GM19324 (cell line): ENCODE results near the gene PPIL1.

Source experiments
- ATAC-seq: cut with Tn5 transposase; IDR thresholded peaks from one replicate; pipeline ENCODE4 v1.9.1; 2021; ENCODE audit warnings: mild to moderate bottlenecking, moderate library complexity; ENCODE audit not compliant: unreplicated experiment, low FRiP score

PPIL1 gene

DNA sequence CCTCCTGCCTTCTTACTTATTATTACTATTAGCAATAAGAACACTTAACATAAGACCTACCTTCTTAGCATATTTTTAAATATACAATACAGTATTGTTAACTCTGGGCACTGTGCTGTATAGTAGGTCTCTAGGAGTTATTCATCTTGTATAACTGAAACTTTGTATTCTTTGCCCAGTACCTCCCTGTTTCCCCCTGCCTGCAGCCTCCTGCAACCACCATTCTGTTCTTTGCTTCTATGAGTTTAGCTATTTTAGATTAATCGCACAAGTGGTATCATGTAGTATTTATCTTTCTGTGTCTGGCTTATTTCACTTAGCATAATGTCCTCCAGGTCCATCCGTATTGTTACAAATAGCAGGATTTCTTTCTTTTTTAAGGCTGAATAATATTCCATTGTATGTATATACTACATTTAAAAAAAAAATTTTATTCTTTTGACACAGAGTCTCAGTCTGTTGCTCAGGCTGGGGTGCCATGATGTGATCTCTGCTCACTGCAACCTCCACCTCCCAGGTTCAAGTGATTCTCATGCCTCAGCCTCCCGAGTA is 15.6 kb upstream of the PPIL1 start:
- no peak for ATAC-seq

DNA sequence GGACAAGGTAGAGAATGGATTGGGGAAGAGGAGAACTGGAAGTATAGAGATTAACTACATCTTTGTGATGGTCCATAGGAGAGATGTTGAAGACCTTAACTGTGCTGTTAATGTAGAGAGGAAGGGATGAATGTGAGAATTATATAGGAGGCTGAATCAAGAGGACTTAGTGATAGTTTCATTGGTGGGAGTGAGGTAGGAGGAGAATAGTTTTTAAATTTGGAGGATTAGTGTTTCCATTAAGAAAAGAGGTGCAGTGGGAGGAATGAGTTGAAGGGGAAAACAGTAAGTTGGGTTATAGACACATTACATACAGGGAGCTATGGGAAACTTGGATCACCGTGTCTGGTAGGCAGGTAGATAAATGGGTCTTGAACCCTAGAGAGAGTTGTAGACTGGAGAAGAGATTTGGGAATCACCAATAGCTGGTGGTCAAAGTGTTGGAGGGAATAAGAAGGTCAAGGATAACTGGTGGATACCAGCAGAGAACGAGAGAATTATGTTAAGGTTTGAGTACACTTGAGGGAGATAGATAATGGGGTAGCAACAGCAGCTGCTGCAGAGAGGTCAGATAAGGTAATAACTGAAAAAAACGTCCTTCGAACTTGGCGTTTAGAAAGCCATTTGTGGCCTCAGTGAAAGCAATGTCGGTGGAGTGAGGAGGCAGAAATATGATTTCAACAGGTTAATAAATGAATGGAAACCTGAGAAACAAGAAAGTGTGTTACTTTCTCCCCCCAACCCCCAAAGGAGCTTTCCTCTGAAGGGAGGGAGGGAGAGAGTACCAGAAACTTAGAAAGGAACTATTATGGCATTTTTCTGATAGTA is 14.3 kb upstream of the PPIL1 start:
- ATAC-seq = no peak

DNA sequence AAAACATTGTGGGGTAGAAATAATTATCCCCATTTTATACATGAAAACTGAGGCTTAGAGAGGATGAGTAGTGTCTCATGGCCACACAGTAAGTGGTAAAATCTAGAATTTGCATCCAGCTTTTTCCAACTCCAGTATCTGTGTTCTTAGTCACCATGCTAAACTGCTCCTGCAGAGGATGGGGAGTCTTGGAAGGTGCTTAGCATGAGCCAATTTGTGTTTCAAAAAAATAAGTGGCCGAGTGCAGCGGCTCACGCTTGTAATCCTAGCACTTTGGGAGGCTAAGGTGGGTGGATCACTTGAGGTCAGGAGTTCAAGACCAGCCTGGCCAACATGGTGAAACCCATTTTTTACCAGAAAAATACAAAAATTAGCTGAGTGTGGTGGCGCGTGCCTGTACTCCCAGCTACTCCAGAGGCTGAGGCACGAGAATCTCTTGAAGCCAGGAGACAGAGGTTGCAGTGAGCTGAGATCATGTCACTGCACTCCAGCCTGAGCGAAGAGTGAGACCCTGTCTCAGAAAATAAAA is 13.6 kb upstream of the PPIL1 start:
- no peak for ATAC-seq

DNA sequence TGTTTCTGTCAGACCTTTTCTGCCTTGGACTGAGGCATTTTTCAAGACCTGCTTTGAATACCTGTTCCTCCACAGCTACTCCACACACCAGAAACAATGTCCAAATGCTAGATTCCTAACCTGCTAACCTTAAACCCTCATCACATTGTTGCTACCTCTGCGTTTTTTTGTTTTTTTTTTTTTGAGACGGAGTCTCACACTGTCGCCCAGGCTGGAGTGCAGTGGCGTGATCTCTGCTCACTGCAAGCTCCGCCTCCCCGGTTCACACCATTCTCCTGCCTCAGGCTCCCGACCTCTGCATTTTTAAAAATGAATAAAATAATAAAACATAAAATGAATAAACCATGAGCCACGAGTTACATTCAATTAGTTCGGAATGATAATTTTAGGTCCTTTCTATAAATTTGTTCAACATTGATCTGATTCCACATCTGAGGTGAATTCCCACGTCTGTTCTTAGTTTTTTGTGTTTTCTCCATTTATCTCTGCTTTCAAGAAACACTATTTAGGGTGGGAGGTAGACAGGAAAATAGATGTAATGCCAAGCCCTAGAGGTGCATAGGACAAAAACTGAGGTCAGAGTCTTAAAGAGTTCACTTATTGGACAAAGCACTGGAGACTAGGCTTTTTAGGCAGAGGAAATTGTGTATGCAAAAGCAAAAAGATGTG is 12.5 kb upstream of the PPIL1 start:
- no peak for ATAC-seq

DNA sequence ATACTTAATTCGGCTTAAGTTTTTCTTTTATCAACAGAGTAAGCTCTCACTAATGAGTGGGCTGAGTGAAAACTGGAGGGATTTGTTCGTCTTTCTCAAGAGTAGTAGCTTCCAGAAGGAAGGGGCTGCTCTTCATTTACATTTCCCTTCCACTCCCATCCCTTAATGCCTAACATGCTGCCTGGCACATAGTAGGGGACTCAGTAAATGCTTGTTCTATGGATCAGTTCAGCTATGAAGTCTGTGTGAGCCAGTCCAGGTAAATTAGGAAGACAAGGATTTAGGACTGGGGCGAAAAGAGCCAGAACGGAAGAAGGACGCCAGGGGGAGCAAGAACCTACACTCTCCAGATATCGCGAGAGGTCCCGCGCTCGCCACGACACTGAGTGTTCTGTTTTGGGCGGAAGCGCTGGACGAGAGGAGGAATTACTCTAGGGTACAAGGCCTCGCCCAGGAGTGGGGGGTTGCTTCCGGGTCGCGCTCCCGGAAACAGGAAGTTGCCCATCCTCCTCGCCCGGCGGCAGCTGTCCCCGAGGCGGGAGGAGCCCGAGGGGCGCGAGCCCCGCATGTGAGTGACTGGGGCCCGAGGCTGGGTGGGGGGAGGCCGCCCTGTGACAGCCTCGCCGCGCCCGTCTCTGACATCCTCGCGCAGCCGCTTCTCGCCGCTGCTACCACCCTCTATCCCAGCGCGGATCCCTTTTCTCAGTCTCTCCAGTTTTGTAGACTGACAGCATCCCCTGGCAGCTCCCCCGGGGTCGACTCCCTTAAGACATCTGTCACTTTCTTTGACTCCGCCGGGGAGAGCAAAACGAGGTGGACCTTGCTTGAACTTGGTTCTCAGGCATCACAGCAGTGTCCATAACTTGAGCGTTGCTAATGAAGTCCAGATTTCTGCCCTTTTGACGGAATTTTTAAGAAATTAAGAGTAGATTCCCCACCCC is 11.1 kb upstream of the PPIL1 start, which contains the start of gene C6orf89:
Gene C6orf89 (plus strand): TSS at position 492 of the 941 bp plus-strand sequence. CDS start 13,493 bp downstream, outside the sequence.
- ATAC-seq = peak; percentile 98

DNA sequence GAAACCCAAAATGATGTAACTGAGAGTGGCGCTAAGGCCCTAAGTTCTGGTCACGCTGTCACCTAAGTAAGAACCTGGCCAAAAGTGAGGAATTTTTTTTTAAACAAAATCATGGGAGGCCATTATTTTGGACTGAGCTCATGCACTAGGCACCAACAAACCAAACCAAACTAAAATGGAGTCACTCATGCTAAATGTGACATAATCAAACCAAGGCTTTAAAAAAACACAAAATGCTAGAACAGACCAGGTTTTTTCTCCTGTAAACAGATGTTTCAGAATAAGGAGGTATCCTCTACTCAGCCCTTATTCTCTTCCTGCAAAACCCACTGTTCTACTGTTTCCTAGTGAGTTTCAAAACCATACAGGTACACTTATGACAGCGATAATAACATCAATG is 10.0 kb upstream of the PPIL1 start:
- ATAC-seq = no peak

DNA sequence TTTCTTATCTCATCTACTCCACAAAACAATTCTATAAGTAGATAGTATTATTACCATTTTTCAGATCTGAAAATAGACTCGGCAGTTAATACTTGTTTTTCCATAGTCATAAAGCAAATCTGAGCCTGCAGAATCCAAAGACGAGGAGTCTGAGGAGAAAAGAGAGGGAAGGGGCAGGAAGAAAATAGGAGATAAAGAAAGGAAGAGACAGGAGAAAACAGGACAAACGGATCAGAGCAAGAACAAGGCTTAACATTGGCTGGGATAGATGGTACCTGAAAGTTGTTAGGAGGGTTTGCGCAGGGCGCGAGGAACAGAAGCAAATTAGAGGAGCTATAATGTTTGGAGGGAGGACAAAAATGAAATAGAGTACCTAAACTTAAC is 639 bp upstream of the PPIL1 start:
- ATAC-seq = no peak

DNA sequence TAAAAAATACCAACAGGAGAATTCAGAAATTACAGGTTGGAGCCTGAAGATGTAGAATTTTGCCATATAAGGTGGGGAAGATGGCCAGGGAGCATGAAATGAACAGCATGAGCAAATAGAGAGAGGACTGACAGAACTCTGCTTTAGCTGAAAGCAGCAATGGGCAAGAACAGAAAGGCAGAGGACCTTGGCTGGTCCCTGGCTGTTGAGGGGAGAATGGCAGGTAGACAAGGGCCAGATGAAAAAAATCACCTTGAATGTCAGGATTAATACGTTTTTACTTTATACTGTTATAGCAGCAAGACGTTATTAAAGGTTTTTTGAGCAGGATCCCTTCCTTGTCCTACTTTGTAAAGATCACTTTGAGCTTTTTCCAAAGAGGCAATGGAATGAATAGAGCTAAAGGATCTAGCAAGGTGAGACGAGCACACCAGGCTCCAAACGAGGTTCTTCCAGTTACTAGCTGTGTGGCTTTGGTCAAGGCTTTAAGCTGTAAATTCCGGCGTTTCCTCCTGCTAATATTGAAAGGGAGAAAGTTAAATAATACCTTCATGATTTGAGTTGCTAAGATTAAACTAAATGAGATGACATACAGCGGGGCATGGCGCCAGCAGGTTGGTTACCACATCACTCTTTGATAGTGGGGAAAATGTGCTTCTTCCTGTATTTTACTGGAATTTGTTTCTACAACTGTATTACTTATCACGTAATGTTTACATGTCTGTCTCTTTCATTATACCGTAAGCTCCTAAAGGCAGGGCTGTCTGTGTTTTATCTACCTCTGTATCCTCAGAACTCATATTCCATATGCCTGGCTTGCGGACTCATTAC is 776 bp downstream of the PPIL1 start:
- ATAC-seq = no peak

DNA sequence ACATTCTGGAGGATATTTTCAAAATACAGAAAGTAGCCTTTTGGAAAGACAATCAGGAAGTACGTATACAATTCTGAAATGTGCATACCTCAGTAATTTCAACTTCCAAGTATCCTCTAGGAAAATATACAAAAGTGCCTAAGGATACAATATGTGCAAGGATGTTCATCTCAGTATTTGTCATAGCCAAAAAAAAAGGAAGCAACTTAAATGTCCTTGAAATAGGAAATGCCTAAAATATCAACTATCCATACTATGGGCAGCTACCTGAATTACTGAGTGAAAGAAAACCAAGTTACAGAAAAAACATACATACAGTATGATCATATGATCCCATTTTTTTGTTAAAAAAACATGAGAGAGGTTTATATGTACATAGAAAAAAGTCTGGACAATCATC is 1.5 kb downstream of the PPIL1 start:
- ATAC-seq = no peak

DNA sequence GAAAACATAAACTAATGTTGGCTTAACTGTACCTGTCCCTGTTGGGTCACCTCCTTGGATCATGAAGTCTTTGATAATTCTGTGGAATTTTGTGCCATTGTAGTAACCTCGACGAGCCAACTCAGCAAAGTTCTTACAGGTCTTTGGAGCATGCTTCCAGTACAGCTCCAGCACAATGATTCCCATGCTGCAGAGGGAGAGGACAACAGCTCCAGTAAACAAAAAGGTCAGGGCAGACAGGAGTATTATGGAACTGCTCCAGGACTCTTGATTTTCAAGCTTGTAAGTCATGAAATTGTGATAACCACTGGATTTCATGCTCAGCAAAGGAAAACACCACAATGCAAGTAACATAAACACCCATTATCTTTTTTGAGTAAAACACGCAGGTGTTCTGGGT is 2.9 kb downstream of the PPIL1 start:
- no peak for ATAC-seq

DNA sequence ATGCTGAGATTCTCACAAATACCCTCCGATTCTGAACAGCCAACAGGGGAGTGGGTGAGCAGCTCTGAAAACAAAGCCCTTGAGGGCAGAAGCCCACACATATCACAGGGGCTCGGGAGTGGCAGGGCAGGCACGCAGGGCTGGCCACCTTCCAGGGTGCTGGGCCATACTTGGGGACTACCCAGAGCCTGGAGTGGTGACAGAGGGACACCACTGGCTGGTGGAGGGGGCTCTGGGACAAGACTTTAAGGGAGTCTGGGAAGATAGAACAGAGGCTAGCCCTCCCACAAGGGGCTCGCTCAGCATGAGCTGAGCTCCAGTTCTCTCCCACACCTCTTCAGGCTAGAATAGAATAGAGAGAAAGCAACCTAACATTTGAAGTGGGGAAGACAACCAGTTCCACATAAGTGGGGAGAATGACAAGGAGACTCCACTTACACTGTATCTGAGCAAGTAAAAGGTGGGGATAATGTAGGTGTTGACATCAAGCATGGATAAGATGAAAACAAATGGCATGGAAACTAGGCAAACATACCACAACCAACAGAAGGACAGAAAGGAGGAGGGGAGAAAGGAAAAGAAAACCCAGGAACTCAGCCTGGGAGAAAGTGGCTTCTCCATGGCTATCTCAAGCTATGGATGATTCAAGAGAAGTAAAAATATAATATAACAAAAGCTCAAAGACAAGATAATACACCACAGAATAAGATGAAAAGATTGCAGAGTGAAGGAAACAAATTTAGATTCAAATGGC is 7.0 kb downstream of the PPIL1 start:
- no peak for ATAC-seq

DNA sequence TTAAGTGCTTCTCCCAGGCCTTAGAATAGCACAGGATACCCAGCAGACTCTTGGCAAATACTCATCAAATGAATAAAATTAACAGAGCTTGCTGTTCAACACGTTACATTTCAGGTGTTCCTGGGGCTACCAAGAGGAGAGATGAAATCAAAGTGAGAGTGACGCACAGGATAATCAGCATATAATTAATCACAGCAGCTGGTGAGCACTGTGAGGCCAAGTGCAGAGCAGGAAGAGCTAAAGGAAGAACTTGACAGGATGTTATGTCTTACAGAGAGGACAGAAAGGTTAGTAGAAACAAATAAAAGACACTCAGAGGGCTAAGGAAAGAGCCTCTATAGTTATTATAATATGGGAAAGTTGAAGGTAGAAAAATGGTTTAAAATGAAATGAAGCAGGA is 8.8 kb downstream of the PPIL1 start:
- ATAC-seq = no peak

DNA sequence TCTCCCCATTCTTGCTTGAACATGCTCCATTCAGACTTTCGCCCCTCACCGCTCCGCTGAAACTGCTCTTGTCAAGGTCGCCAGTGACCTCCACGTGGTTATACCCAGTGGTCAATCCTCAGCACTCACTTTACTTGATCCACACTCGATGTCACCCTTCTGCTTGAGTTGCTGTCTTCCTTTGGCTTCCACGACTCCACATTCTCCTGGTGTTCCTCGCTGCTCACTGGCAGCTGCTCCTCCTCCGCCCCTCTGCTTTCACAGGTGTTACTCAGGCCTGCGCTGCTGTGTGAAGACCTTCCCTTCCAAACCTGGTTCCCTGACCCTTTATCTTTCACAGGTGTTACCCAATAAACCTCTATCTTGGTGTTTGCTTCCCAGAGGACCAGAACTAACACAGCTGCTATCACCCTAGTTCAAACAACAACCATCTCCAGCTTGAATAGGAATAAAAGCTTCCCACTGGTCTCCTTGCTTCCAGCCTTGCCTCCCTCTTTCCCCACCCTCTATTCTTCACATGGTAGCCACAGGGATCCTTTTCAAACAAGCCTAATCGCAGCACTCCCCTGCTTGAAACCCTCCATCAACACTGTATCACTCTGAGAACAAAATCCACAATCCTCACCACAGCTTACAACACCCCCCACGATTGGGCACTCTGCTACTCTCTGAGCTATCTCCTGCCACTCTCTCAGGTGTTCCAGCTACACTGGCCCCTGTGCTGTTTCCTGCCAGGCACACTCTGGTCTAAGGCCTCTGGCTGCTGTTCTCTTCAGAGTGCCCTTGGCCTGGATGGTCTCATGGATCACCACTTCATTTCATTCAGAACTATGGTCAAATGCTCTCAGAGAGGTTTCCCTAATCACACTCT is 10.7 kb downstream of the PPIL1 start:
- ATAC-seq = no peak

DNA sequence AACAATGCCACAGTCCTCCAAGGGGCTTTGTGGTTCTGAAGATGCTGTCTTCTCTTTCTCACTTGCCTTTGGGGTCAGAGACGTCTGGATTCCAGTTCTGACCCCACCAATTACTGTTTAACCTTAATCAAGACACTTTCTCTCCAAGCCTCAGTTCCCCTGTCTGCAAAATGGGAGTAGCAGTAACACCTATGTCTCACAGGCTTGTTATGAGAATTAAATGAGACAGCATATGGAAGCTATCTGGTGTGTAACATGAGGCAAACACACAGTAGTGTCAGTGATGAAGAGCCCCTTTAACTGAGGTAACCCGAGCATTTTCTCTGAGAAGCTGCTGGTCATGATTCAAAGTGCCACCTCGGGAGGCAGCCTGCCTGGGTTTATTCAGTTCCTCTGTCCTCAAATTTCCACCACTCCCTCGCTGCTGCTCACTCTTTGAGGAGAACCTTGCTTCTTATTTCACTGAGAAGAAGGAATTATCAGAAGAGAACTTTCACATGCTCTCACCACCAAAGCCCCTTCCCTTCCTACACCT is 11.7 kb downstream of the PPIL1 start:
- ATAC-seq = no peak

DNA sequence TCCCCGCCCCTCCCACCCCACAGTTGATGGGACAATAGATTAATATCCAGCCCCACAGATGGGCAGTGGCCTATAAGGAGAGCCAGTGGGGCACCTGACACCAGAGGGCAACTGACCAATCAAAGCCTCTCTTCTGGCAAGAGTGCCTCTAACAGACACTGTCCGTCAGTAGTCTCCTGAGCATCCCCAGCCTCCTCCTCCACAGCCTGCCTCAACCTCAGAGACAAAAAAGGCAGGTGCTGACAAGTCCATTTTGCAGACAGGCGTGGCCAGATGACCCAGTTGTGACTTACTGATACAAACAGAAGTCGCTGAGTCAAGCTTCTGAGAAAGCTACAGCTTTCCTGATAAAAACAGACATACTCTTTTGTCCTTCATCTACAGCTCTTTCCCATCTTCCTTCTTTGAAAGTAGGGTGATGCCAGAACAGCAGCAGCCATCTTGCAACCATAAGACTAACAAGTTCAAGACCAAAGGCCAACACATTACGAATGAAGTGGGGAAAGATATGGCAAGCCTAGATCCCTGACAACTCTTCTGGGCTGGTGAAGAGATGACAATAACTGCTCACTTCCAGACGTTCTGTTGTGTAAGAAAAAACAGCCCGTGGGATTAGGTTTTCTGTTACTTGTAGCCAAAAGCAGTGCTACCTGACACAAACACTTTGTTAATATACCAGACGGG is 12.3 kb downstream of the PPIL1 start:
- ATAC-seq = no peak

DNA sequence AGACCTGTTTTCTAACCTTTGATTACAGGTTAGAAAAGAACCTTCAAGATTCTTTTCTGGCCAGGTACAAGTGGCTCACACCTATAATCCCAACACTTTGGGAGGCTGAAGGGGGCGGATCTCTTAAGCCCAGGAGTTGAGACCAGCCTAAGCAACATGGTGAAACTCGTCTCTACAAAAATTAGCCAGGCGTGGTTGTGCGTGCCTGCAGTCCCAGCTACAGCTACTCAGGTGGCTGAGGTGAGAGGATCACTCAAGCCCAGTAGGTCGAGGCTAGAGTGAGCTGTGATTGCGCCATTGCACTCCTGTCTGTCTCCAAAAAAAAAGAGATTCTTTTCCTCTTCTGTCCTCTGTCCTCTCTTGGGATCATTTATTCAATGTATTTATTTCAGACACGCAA is 14.5 kb downstream of the PPIL1 start:
- ATAC-seq = no peak

DNA sequence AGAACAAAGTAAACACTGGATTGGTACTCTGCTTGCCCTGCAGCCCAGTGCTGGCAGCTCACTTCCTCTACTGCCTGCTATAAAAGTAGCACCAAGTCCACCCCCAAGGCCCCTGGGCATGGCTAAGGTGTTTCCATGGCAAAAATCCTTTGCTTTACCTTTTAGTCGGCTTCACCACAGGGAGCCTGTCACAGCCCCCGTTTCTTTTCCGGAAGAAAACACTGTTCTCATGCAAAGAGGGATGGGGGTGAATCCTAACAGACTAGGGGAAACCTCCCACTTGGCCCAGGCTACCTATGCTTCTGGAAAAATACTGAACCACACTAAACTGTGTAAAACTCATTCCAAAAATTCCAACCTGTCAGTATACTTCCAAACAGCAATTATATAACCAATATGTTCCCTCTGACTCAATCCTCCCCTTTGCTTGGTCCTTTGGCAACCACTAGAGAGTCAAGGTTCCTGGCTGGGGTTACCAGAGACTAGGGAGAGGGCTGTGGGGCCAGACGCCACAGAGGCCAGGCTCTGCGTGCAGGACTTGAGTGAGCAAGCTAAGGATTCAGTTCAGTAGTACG is 16.1 kb downstream of the PPIL1 start:
- no peak for ATAC-seq
